Measurements from ENCODE around the gene PRR5L. TPM values are rescaled to one million over a fixed set of nuclear protein-coding genes. Genes with fewer than 3 reads are reported as not detected.

PRR5L gene
- polyA plus RNA-seq, 1 of the 3 experiments (the other 2 are of a cell fraction): 0.46 TPM

DNA sequence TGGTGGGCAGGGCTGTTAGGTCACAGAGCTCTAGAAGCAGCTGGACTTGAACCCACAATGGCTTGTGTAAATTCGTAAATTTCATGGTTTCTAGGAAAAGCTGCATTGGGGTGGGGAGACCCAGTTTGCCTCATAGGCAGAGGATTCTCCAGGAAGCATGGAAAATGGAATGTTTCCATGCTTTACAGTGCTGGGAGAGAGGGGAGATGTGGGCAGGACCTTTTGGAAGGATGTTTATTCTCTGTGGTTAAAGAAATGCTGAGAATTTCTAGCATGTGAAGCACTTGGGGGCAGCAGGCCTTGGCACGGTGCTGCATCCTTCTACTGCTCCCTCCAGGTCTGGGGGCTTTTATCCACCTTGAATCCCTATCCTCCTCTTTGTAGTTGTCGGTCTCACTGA is 167.7 kb downstream of the PRR5L start:
- Histone ChIP-seq H3K79me2 (ENCODE audit: insufficient read depth) (no peaks in the 10 kb centered on the region), H3K27me3 (ENCODE audit: insufficient read depth) (no peaks in the 10 kb centered on the region), H3K9ac (no peak overlapping the region), H3K4me2 (no peak overlapping the region), H3K27ac (ENCODE audit: low read depth in 2 of 2, low read length in 1 of 2) (no peak overlapping the region), H3F3A (replicated peaks; ENCODE audit: insufficient read depth) (no peaks in the 10 kb centered on the region), H3K4me3 (ENCODE audit: low read depth in 2 of 2, low read length in 1 of 2) (no peak overlapping the region), H3K36me3 (replicated peaks in 1 of 2; ENCODE audit: control insufficient read depth in 1 of 2, insufficient read depth in 2 of 2, low read length in 1 of 2) (no peaks in the 10 kb centered on the region), H3K4me1 (ENCODE audit: control insufficient read depth in 1 of 2, insufficient read depth in 2 of 2, low read depth in 1 of 2, low read length in 1 of 2) (no peaks in the 10 kb centered on the region), H4K20me1 (ENCODE audit: insufficient read depth) (no peaks in the 10 kb centered on the region), H2AFZ (ENCODE audit: low read depth) (no peak overlapping the region; the same call in 1 of the 2 replicates), H3K9me2 (no peaks in the 10 kb centered on the region), H3K9me3 (no peaks in the 10 kb centered on the region)
- 50% methylated on average over 3 of the region's 3 CpGs for WGBS (ENCODE audit: low lambda C conversion rate)
- DNase-seq: no peak
- TF ChIP-seq, protein P1, sequence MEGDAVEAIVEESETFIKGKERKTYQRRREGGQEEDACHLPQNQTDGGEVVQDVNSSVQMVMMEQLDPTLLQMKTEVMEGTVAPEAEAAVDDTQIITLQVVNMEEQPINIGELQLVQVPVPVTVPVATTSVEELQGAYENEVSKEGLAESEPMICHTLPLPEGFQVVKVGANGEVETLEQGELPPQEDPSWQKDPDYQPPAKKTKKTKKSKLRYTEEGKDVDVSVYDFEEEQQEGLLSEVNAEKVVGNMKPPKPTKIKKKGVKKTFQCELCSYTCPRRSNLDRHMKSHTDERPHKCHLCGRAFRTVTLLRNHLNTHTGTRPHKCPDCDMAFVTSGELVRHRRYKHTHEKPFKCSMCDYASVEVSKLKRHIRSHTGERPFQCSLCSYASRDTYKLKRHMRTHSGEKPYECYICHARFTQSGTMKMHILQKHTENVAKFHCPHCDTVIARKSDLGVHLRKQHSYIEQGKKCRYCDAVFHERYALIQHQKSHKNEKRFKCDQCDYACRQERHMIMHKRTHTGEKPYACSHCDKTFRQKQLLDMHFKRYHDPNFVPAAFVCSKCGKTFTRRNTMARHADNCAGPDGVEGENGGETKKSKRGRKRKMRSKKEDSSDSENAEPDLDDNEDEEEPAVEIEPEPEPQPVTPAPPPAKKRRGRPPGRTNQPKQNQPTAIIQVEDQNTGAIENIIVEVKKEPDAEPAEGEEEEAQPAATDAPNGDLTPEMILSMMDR (IDR thresholded peaks at IDR 0.05): no peak
- TF ChIP-seq SMC3 (IDR thresholded peaks at IDR 0.05; ENCODE audit: low read depth, low read length) (no peak), RAD21 (IDR thresholded peaks at IDR 0.05; ENCODE audit: low read length) (no peak), IRF3 (IDR thresholded peaks at IDR 0.05; ENCODE audit: low read depth, low read length) (no peak), JUND (IDR thresholded peaks at IDR 0.05) (no peak), FOXM1 (IDR thresholded peaks at IDR 0.05; ENCODE audit: low read depth) (no peak), EZH2phosphoT487 (IDR thresholded peaks at IDR 0.05; ENCODE audit: borderline replicate concordance, low read depth) (no peak), TCF12 (IDR thresholded peaks at IDR 0.05) (no peak), TAF1 (IDR thresholded peaks at IDR 0.05; ENCODE audit: borderline replicate concordance, low read depth, low read length) (no peak), USF1 (IDR thresholded peaks at IDR 0.05; ENCODE audit: borderline replicate concordance, low read depth) (no peak), MEF2A (IDR thresholded peaks at IDR 0.05; ENCODE audit: borderline replicate concordance, low read depth) (no peak), ELF1 (IDR thresholded peaks at IDR 0.05) (no peak), RCOR1 (IDR thresholded peaks at IDR 0.05; ENCODE audit: low read length) (no peak), YY1 (IDR thresholded peaks at IDR 0.05; ENCODE audit: low read depth) (no peak)
- TF ChIP-seq, protein P2, sequence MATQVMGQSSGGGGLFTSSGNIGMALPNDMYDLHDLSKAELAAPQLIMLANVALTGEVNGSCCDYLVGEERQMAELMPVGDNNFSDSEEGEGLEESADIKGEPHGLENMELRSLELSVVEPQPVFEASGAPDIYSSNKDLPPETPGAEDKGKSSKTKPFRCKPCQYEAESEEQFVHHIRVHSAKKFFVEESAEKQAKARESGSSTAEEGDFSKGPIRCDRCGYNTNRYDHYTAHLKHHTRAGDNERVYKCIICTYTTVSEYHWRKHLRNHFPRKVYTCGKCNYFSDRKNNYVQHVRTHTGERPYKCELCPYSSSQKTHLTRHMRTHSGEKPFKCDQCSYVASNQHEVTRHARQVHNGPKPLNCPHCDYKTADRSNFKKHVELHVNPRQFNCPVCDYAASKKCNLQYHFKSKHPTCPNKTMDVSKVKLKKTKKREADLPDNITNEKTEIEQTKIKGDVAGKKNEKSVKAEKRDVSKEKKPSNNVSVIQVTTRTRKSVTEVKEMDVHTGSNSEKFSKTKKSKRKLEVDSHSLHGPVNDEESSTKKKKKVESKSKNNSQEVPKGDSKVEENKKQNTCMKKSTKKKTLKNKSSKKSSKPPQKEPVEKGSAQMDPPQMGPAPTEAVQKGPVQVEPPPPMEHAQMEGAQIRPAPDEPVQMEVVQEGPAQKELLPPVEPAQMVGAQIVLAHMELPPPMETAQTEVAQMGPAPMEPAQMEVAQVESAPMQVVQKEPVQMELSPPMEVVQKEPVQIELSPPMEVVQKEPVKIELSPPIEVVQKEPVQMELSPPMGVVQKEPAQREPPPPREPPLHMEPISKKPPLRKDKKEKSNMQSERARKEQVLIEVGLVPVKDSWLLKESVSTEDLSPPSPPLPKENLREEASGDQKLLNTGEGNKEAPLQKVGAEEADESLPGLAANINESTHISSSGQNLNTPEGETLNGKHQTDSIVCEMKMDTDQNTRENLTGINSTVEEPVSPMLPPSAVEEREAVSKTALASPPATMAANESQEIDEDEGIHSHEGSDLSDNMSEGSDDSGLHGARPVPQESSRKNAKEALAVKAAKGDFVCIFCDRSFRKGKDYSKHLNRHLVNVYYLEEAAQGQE (IDR thresholded peaks at IDR 0.05; ENCODE audit: low read depth, low read length): no peak
- TF ChIP-seq, protein P3, sequence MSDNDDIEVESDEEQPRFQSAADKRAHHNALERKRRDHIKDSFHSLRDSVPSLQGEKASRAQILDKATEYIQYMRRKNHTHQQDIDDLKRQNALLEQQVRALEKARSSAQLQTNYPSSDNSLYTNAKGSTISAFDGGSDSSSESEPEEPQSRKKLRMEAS (IDR thresholded peaks at IDR 0.05; ENCODE audit: low read depth): no peak
- CTCF ChIA-PET: interaction anchor here (1.1 to 1.3 kb wide), 3 partner anchors 18 to 172 kb away, joined by 3 to 4 read pairs (median 3); no protein-coding TSS in a partner anchor
- POLR2A ChIA-PET: no interaction called here

Measured in SK-N-SH (cell line).